SIG-M5 treated with dmso at 0.1 percent for 504 hours (cell line): ENCODE measurements around the gene IL23R.
"Not testable (repeated sequence)": the region's sequence is repeated elsewhere in the genome, so short reads cannot be mapped to it uniquely, and the experiment has no call there.

Source experiments
- DNase-seq: peaks from one replicate; lab custom pipeline; 2025; ENCODE audit not compliant: unreplicated experiment; lab: John Stamatoyannopoulos, UW

Gene IL23R

DNA sequence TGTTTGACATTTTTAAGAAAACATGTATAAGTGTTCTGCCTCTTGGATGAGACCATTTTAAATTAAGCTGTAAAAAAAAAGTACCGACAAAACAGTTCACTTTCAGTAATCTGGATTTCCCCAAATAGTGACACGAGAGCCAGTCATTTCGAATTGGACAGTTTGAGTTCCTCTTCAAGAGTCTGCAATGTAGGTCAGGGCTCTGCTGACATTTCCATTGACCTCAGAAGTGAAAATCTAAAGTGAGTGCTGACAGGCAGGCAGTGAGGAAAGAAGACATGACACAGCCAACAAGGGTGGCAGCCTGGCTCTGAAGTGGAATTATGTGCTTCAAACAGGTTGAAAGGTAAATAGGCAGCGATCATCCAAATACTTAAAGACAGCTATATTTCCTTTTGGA is at the start of gene IL23R:
IL23R (plus strand) TSS at position 259 of the 400 bp plus-strand sequence. CDS start 1,667 bp downstream, outside the sequence.
- no peak for DNase-seq

- no peak for DNase-seq
These were observed 48.1 kb upstream of the IL23R start for GRCh38 chr1:67118191-67118590.

DNA sequence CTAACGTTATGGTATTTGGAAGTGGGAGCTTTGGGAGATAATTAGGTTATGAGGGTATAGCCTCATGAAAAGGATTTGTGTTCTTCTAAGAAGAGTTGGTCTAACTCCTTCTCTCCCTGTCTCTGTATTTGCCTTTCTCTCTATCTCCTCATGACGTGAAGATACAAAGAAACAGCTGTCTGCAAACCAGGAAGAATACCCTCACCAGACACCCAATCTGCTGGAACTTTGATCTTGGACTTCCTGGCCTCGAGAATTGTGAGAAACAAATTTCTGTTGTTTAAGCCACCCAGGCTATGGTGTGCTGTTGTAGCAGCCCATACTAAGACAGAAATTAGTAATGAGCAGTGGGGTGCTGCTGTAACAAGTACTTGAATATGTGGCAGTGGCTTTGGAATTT is 47.6 kb upstream of the IL23R start:
- DNase-seq: no peak

GRCh38 chr1:67120855-67121619 is 45.2 kb upstream of the IL23R start:
- DNase-seq: no peak

GRCh38 chr1:67124455-67124854 is 41.8 kb upstream of the IL23R start:
- no peak for DNase-seq

GRCh38 chr1:67126111-67126746 is 40.0 kb upstream of the IL23R start:
- DNase-seq: no peak

- DNase-seq: no peak
These were observed 39.3 kb upstream of the IL23R start for GRCh38 chr1:67126974-67127373.

GRCh38 chr1:67130673-67131072 is 35.6 kb upstream of the IL23R start:
- no peak for DNase-seq

GRCh38 chr1:67133177-67133576 is 33.1 kb upstream of the IL23R start:
- DNase-seq: no peak

GRCh38 chr1:67134695-67135094 is 31.6 kb upstream of the IL23R start, which contains the start of gene C1orf141:
Gene C1orf141 (minus strand): TSS chr1:67134970. CDS start chr1:67127240, 7,730 bp downstream.
- DNase-seq: no peak

GRCh38 chr1:67135354-67135753 is 30.9 kb upstream of the IL23R start:
- DNase-seq: no peak

- no peak for DNase-seq
These were observed 28.9 kb upstream of the IL23R start for GRCh38 chr1:67137307-67137753.

DNA sequence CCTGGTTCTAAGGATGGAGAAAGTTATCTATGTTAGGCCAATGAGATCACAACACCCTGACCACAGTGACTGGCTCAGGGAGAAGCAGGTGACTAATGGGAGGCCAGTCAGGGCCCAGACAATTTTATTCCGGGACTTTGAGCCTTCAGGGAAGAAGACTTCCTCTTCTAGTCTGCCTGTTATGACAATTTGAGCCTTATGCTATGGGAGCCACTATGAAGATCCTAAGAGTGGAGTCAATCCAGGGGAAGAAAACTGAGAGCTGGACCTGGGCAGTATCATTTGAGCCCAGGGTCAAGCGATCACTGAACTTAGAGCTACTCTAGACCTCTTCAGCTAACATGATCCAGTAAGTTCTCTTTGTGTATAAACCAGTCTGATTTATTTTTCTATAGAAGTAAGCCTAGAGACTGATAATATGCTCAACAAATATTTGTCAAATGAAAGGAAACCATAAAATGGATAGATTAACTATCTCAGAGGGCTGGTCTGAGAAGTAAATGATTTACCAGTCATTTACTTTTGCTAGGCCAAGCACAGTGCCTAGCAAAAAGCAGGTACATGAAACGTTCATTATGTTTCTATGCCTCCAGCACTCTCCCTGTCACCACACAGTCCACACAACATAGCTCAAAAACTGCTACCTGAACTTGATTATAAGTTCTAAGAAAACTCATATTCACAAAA is 27.3 kb upstream of the IL23R start:
- DNase-seq: no peak

DNA sequence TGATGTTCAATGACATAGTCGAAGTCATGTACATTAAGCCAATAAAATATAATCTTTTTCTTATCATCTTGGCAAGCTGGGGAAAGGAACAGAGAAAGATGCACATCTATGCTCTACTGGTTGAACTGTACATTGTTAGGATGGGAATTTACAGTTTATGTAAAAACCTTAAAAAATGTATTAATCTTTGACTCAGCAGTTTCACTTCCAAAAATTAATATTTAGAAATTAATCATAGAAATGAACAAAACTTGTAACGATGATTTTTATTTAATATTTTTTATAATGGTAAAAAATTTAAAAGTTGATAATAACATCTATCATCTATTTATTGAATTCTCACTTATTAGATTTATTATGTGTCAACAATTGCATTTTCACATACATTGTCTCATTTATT is 25.8 kb upstream of the IL23R start:
- no peak for DNase-seq

DNA sequence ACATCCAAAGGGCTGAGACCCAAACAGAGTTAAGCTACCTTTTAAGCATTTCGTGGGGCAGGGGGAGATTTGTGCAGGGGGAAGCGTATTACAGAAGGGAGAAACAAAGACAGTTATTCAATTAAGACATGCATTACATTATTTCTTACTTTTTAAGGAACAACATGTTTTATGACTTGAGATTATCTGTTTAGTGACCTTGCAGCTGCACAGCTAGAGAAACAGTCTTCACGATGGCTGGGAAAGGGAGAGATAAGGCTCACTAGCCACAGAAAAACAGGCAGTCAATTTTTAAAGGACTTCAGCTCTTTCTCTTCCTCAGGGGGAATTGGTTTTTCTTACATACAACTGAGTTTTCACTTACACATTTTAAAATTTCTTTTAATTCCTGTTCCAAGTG is 24.4 kb upstream of the IL23R start:
- not testable (repeated sequence) for DNase-seq

DNA sequence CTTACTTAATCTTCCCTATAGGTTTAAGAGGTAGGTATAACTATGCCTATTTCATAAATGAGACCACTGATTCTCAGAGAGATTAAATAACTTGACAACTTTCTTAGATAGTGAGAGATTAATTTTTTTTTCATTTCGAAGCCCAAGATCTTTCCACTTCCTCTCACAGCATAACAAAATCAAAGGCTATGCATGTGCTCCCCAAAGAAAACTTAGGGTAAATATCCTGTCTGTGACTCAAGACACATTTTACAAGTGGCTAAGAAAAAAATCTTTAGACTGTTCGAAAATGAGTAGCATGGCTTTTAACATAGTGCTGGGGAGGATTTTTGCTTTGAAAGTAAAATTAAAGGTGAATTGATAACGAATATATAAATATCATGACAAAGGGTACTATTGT is 23.3 kb upstream of the IL23R start:
- DNase-seq: no peak

DNA sequence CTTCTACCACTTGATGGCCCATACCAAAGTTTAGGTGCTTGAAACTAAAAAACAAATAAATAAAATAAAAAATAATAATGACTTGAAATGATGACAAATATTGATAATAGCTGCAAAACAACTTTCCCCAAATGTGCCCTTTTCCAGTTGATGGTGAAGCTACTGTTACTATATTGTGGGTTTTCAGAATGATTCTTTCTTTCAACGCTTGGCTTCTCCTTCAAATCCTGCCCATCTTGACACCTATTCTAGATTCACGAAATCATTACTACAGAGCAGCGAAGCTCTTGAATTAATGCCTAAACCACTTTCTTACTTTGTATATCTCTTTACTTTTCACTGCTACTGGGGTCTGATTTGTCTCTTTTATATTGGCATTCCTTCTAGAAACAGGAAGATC is 22.3 kb upstream of the IL23R start:
- DNase-seq: no peak

DNA sequence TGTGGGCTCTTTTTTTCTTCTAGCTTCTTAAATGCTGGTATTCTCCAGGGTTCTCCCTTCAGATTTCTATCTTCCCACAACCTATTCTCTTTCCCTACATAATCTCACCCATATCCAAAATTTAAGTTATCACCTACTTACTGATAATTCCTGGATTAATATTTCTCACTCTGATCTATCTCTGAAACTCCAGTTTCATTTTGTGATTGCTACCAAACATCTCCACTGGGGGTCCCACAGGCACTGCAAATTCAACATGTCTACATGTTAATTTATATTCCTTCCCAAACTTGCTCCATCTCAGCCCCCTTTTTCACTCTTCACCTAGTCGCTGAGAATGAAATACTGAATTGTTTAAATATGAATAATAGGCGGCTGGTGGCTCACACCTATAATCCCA is 21.6 kb upstream of the IL23R start:
- no peak for DNase-seq

DNA sequence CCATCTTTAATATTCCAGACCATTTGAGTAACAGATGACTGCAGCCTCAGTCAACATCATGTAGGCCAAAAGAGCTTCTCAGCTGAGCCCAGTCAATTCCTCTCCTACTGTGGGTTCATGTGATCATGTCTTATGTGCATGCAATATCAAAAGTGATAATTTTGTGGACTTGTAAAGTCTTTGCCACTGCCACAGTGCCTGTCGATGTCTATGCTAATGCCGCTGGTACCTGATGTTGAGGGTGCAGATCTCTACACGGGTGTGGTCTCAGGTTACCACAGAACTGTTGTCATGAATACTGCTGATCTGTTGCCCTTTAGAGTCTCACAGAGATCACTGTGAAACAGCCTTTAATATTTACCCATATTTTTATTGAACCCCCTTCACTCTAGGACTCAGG is 20.2 kb upstream of the IL23R start:
- DNase-seq: no peak

GRCh38 chr1:67146539-67146938 is 19.7 kb upstream of the IL23R start:
- DNase-seq: no peak

GRCh38 chr1:67147973-67148372 is 18.3 kb upstream of the IL23R start:
- DNase-seq: not testable (repeated sequence)
